IMR-90 (cell line): ENCODE data around the gene ANKRD44. TPM values are rescaled to one million over a fixed set of nuclear protein-coding genes. Genes with fewer than 3 reads are reported as not detected.
A peak's percentile ranks its signal among the peaks of the same experiment; 100 is the strongest.

Source experiments
- ATAC-seq: fragments of 200-7000 bp; cut with Tn5 transposase; 2 replicates; pipeline ENCODE4 v1.9.1; 2020; ENCODE audit warnings: low read depth, mild to moderate bottlenecking, moderate library complexity
- BruUV-seq: library from RNA; stranded (reverse); fragments of 400-500 nt; replicated peaks from 2 replicates; lab custom pipeline; 2021; lab: Mats Ljungman, UMichigan
- CTCF ChIA-PET: fragments of 300-600 bp; formaldehyde crosslinking; extraction: SDS; loops from one replicate; lab custom pipeline; 2021; ENCODE audit warnings: antibody characterized with exemption; lab: Yijun Ruan, JAX
- POLR2A ChIA-PET: fragments of 300-600 bp; sonication (Branson Sonifier 250); formaldehyde crosslinking; loops from one replicate; lab custom pipeline; 2022; ENCODE audit warnings: antibody characterized with exemption; ENCODE audit not compliant: unreplicated experiment; lab: Charles Lee
- DNase-seq: peaks from one replicate; pipeline ENCODE4 v3.0.0; 2013
- H2AFZ ChIP-seq: replicated peaks from 2 replicates; pipeline ENCODE3; 2013; ENCODE audit warnings: low read length, mild to moderate bottlenecking; ENCODE audit not compliant: poor library complexity
- H2AK5ac ChIP-seq: 2 replicates; pipeline ENCODE4 v1.6.1; 2013; ENCODE audit warnings: low read depth, low read length, inconsistent platforms
- H2AK9ac ChIP-seq: replicated peaks from 2 replicates; pipeline ENCODE3; 2013; ENCODE audit warnings: mild to moderate bottlenecking, low read depth, low read length, moderate library complexity; ENCODE audit not compliant: poor library complexity
- H2BK120ac ChIP-seq: 2 replicates; pipeline ENCODE4 v1.6.1; 2013; ENCODE audit warnings: low read depth, low read length, inconsistent platforms
- H2BK15ac ChIP-seq: 3 replicates; pipeline ENCODE4 v1.6.1; 2013; ENCODE audit warnings: low read depth, low read length, inconsistent platforms
- H2BK20ac ChIP-seq: 2 replicates; pipeline ENCODE4 v1.6.1; 2013; ENCODE audit warnings: low read depth, mild to moderate bottlenecking, inconsistent platforms, low read length, moderate library complexity
- H2BK5ac ChIP-seq: 2 replicates; pipeline ENCODE4 v1.6.1; 2013; ENCODE audit warnings: mild to moderate bottlenecking, low read depth, low read length, inconsistent platforms; ENCODE audit not compliant: poor library complexity, severe bottlenecking
- H3K14ac ChIP-seq: replicated peaks from 2 replicates; pipeline ENCODE4 v1.6.1; 2013; ENCODE audit warnings: low read depth, low read length, inconsistent platforms
- H3K18ac ChIP-seq: 2 replicates; pipeline ENCODE4 v1.6.1; 2013; ENCODE audit warnings: low read depth, low read length, control low read depth
- H3K23ac ChIP-seq: 2 replicates; pipeline ENCODE4 v1.6.1; 2013; ENCODE audit warnings: low read depth, low read length, inconsistent platforms
- H3K27ac ChIP-seq: 2 replicates; pipeline ENCODE4 v1.5.1; 2013; ENCODE audit warnings: mild to moderate bottlenecking, control low read depth, low read length; ENCODE audit not compliant: insufficient read depth
- H3K27me3 ChIP-seq: 2 replicates; pipeline ENCODE4 v1.6.1; 2013; ENCODE audit warnings: low read length; ENCODE audit not compliant: control insufficient read depth, insufficient read depth
- H3K36me3 ChIP-seq: 2 replicates; pipeline ENCODE4 v1.6.1; 2013; ENCODE audit warnings: low read length, mixed read lengths; ENCODE audit not compliant: control insufficient read depth, insufficient read depth
- H3K4ac ChIP-seq: 2 replicates; pipeline ENCODE4 v1.6.1; 2013; ENCODE audit warnings: low read depth, low read length, inconsistent platforms
- H3K4me1 ChIP-seq: 2 replicates; pipeline ENCODE4 v1.6.1; 2013; ENCODE audit warnings: low read length, mixed read lengths; ENCODE audit not compliant: control insufficient read depth, insufficient read depth
- H3K4me2 ChIP-seq: 2 replicates; pipeline ENCODE4 v1.6.1; 2013; ENCODE audit warnings: low read depth, mild to moderate bottlenecking, control low read depth, low read length, moderate library complexity
- H3K4me3 ChIP-seq: 2 replicates; pipeline ENCODE4 v1.5.1; 2013; ENCODE audit warnings: low read depth, mild to moderate bottlenecking, control low read depth, low read length, moderate library complexity; ENCODE audit not compliant: insufficient read depth
- H3K56ac ChIP-seq: 2 replicates; pipeline ENCODE4 v1.6.1; 2013; ENCODE audit warnings: low read length, inconsistent platforms; ENCODE audit not compliant: insufficient read depth; ENCODE audit errors: extremely low read depth
- H3K79me1 ChIP-seq, 2 experiments: 2 replicates each; pipeline ENCODE4 v1.6.1; 2013; ENCODE audit warnings: low read length in 2 of 2, inconsistent platforms in 1 of 2, low read depth in 1 of 2
- H3K9ac ChIP-seq: 2 replicates; pipeline ENCODE4 v1.6.1; 2013; ENCODE audit warnings: low read depth, low read length, control low read depth
- H3K9me1 ChIP-seq: 2 replicates; pipeline ENCODE4 v1.6.1; 2013; ENCODE audit warnings: low read length, inconsistent platforms; ENCODE audit not compliant: insufficient read depth
- H3K9me3 ChIP-seq: 2 replicates; pipeline ENCODE4 v1.6.1; 2013; ENCODE audit warnings: low read length; ENCODE audit not compliant: control insufficient read depth, insufficient read depth
- H4K20me1 ChIP-seq: 2 replicates; pipeline ENCODE4 v1.6.1; 2013; ENCODE audit warnings: low read length, inconsistent platforms; ENCODE audit not compliant: insufficient read depth
- H4K5ac ChIP-seq: 2 replicates; pipeline ENCODE4 v1.6.1; 2013; ENCODE audit warnings: mild to moderate bottlenecking, low read depth, low read length, control low read depth
- H4K8ac ChIP-seq, 2 experiments: 2 replicates each; pipeline ENCODE4 v1.6.1; 2013; ENCODE audit warnings: low read depth in 2 of 2, low read length in 2 of 2, control low read depth in 1 of 2, inconsistent platforms in 1 of 2
- H4K91ac ChIP-seq: 2 replicates; pipeline ENCODE4 v1.6.1; 2013; ENCODE audit warnings: low read depth, low read length, inconsistent platforms; ENCODE audit not compliant: insufficient read depth
- BHLHE40 ChIP-seq: fragments of 150-350 bp; IDR thresholded peaks from 2 replicates; pipeline ENCODE4 v1.6.1; 2016; ENCODE audit warnings: mild to moderate bottlenecking, low read depth, low read length
- CEBPB ChIP-seq: IDR thresholded peaks from 2 replicates; pipeline ENCODE4 v1.6.1; 2012; ENCODE audit warnings: low read depth, low read length, improper control_type of control experiment
- FOS ChIP-seq: fragments of 150-350 bp; IDR thresholded peaks from 2 replicates; pipeline ENCODE4 v1.6.1; 2016; ENCODE audit warnings: low read depth, low read length
- MAZ ChIP-seq: IDR thresholded peaks from 2 replicates; pipeline ENCODE4 v1.6.1; 2012; ENCODE audit warnings: low read depth, mild to moderate bottlenecking, low read length, improper control_type of control experiment, moderate library complexity, borderline replicate concordance
- MXI1 ChIP-seq: IDR thresholded peaks from 2 replicates; pipeline ENCODE4 v1.6.1; 2012; ENCODE audit warnings: low read depth, mild to moderate bottlenecking, low read length, moderate library complexity, borderline replicate concordance
- POLR2A ChIP-seq: IDR thresholded peaks from 2 replicates; pipeline ENCODE4 v1.6.1; 2012; ENCODE audit warnings: mild to moderate bottlenecking, low read depth, low read length
- RAD21 ChIP-seq: IDR thresholded peaks from 2 replicates; pipeline ENCODE4 v1.6.1; 2012; ENCODE audit warnings: low read length, improper control_type of control experiment
- RCOR1 ChIP-seq: IDR thresholded peaks from 2 replicates; pipeline ENCODE4 v1.6.1; 2012; ENCODE audit warnings: mild to moderate bottlenecking, low read length, improper control_type of control experiment; ENCODE audit not compliant: insufficient replicate concordance
- RFX5 ChIP-seq: IDR thresholded peaks from 2 replicates; pipeline ENCODE4 v1.8.0; 2012; ENCODE audit warnings: low read depth, mild to moderate bottlenecking, low read length, moderate library complexity
- SMC3 ChIP-seq: fragments of 150-350 bp; IDR thresholded peaks from 2 replicates; pipeline ENCODE4 v1.6.1; 2016; ENCODE audit warnings: low read depth, mild to moderate bottlenecking, antibody characterized with exemption, low read length, moderate library complexity
- WGBS, 2 experiments: methylation state at CpG; one replicate each; pipeline versions ENCODE4 v1.1.5 to v1.1.7; 2013; ENCODE audit warnings: missing lambda C conversion rate in 2 of 2; ENCODE audit not compliant: insufficient read length in 1 of 2; ENCODE audit errors: extremely low coverage in 2 of 2; 5-methylcytosine and 5-hydroxymethylcytosine counted together
- dilution Hi-C: fragments of 300-500 bp; cut with HindIII; formaldehyde crosslinking; loops from one replicate; pipeline ENCODE4 v1.14.3; 2018; ENCODE audit warnings: low sequenced_read_pairs; ENCODE audit not compliant: unreplicated experiment
- in situ Hi-C: fragments of 300-500 bp; cut with MboI; formaldehyde crosslinking; loops from 3 replicates; pipeline ENCODE4 v1.14.3; 2019; ENCODE audit warnings: low sequenced_read_pairs, inconsistent platforms, mixed read lengths
- intact Hi-C: fragments of 100-400 bp; cut with micrococcal nuclease; formaldehyde crosslinking; loops from 2 replicates; pipeline ENCODE4 v1.10.0; 2022
- polyA plus RNA-seq, 3 experiments: library from polyadenylated mRNA; depleted of rRNA; stranded (reverse); fragments of >200 nt; gene quantifications; 2 replicates each; pipeline ENCODE4 v1.2.3, GENCODE V29; 2012; ENCODE audit warnings: low replicate concordance in 1 of 3
- total RNA-seq: library from RNA; depleted of rRNA; stranded (reverse); fragments of >200 nt; gene quantifications from 2 replicates; pipeline ENCODE4 v1.2.3, GENCODE V29; 2012
- TF ChIP-seq, protein P1 (sequence below): fragments of 150-350 bp; IDR thresholded peaks from 2 replicates; pipeline ENCODE4 v1.6.1; 2016; ENCODE audit warnings: low read depth, mild to moderate bottlenecking, low read length, moderate library complexity, borderline replicate concordance

The ANKRD44 gene
- total and polyA plus RNA-seq, 2 of the 4 experiments (the other 2 are of a cell fraction): 5.2 to 15.6 TPM

DNA sequence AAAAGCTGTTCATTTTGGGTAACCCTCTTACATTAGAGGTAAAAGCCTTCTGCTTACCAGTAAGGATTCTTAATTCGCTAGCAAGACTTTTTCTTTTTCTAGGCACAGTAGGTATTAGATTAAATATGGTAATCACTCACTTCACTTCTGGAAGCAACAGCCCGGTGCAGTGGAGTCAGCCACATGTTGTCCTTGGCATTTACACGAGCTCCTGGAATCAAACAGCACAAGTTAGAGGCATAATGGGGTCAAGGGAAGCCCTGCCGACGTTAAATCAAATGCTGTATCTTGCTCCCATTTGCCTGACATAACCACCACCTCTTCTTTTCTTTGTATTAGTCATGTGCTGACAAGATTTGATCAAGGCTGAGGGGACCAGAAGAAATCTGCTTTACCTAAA, 174.1 kb downstream of the ANKRD44 start:
- Histone ChIP-seq H3K4me2 (no peak overlapping the region), H3K14ac (peak overlapping the region; percentile 66), H3K9ac (no peak overlapping the region), H3K36me3 (no peaks in the 10 kb centered on the region), H3K4me1 (peaks cover 9% of the 10 kb centered on the region), H2BK5ac (no peak overlapping the region), H3K4ac (peak overlapping the region; percentile 65; the same call in 1 of the 2 replicates), H3K79me1 (no peaks in the 10 kb centered on the region), H3K56ac (no peak overlapping the region), H3K27ac (no peak overlapping the region), H4K20me1 (no peaks in the 10 kb centered on the region), H4K8ac (no peak overlapping the region), H2BK15ac (0 out of 3 replicates have a peak overlapping the region, but pooled peaks have one; percentile 23), H2BK20ac (peak overlapping the region; percentile 45; the same call in 1 of the 2 replicates), H2AK5ac (peak overlapping the region; percentile 67), H2AFZ (peak overlapping the region; percentile 29), H3K27me3 (no peaks in the 10 kb centered on the region), H3K18ac (peak overlapping the region; percentile 74; the same call in 1 of the 2 replicates), H4K5ac (no peak overlapping the region), H4K91ac (no peak overlapping the region), H3K4me3 (no peak overlapping the region), H3K9me3 (no peaks in the 10 kb centered on the region), H2BK120ac (peak overlapping the region; percentile 76; the same call in 1 of the 2 replicates), H3K23ac (no peak overlapping the region), H3K9me1 (peaks cover 3% of the 10 kb centered on the region), H2AK9ac (no peak overlapping the region)
- no peak for DNase-seq
- no TSS peak for BruUV-seq
- TF ChIP-seq CEBPB (no peak), BHLHE40 (no peak), RAD21 (no peak), RFX5 (no peak), MXI1 (no peak), RCOR1 (no peak), MAZ (no peak), SMC3 (no peak), FOS (no peak), POLR2A (no peak)
- TF ChIP-seq, protein P1, sequence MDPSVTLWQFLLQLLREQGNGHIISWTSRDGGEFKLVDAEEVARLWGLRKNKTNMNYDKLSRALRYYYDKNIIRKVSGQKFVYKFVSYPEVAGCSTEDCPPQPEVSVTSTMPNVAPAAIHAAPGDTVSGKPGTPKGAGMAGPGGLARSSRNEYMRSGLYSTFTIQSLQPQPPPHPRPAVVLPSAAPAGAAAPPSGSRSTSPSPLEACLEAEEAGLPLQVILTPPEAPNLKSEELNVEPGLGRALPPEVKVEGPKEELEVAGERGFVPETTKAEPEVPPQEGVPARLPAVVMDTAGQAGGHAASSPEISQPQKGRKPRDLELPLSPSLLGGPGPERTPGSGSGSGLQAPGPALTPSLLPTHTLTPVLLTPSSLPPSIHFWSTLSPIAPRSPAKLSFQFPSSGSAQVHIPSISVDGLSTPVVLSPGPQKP: no peak
- dilution Hi-C loops (no loop called here), in situ Hi-C loops (no loop called here), intact Hi-C loops (no loop called here)
- no peak for ATAC-seq
- ChIA-PET POLR2A (no interaction called here), CTCF (interaction anchor here (1.1 to 1.7 kb wide), 3 partner anchors 16 to 23 kb away, joined by 3 to 10 read pairs (median 4); no protein-coding TSS in a partner anchor)
- WGBS, 2 experiments: no CpG with 5 or more reads among the region's 5 CpGs
